Activated CD4-positive, alpha-beta memory T cell treated with anti-CD3 and anti-CD28 coated beads for 36 hours (primary cell): ENCODE measurements around the gene ENAH. TPM values are rescaled to one million over a fixed set of nuclear protein-coding genes. Genes with fewer than 3 reads are reported as not detected.
"Not testable (repeated sequence)": the region's sequence is repeated elsewhere in the genome, so short reads cannot be mapped to it uniquely, and the experiment has no call there.

ENCODE experiments used
- CTCF ChIA-PET: fragments of 350-600 bp; sonication (Branson Sonifier 250); formaldehyde crosslinking; loops from one replicate; lab custom pipeline; 2021; ENCODE audit warnings: antibody characterized with exemption, inconsistent platforms; lab: Charles Lee
- POLR2A ChIA-PET: fragments of 350-600 bp; sonication (Branson Sonifier 250); formaldehyde crosslinking; loops from one replicate; lab custom pipeline; 2021; ENCODE audit warnings: antibody characterized with exemption; lab: Charles Lee
- DNase-seq: peaks from one replicate; pipeline ENCODE4 v3.0.0-alpha.2; 2020
- H3K27ac Mint-ChIP-seq: one replicate; pipeline ENCODE4 v1.8.0; 2021; ENCODE audit warnings: mixed read lengths
- H3K27me3 Mint-ChIP-seq: one replicate; pipeline ENCODE4 v1.8.0; 2021; ENCODE audit warnings: mixed read lengths
- H3K36me3 Mint-ChIP-seq: one replicate; pipeline ENCODE4 v1.8.0; 2021; ENCODE audit warnings: mixed read lengths
- H3K4me1 Mint-ChIP-seq: one replicate; pipeline ENCODE4 v1.8.0; 2021; ENCODE audit warnings: low read depth, mixed read lengths
- H3K4me3 Mint-ChIP-seq: one replicate; pipeline ENCODE4 v1.8.0; 2021; ENCODE audit warnings: mild to moderate bottlenecking, mixed read lengths
- H3K9me3 Mint-ChIP-seq: one replicate; pipeline ENCODE4 v1.8.0; 2021; ENCODE audit warnings: mixed read lengths
- intact Hi-C: fragments of 100-400 bp; cut with micrococcal nuclease; formaldehyde crosslinking; loops from one replicate; pipeline ENCODE4 v1.15.1; 2023
- total RNA-seq, 2 experiments: library from RNA; stranded (reverse); gene quantifications; one replicate each; pipeline ENCODE4 v1.2.3, GENCODE V29; 2021

Gene ENAH
- total RNA-seq, 2 experiments from 2014 or later, result 0.80 to 0.95 TPM

- H3K4me3 Mint-ChIP-seq, result no peak overlapping the region
- H3K4me1 Mint-ChIP-seq, result no peaks in the 10 kb centered on the region
- no peak overlapping the region for H3K27ac Mint-ChIP-seq
- peaks cover 2% of the 10 kb centered on the region for H3K9me3 Mint-ChIP-seq
- ChIA-PET POLR2A (no interaction called here), CTCF (no interaction called here)
- peaks cover 7% of the 10 kb centered on the region for H3K27me3 Mint-ChIP-seq
- intact Hi-C loops, result no loop called here
- no peak for DNase-seq
- H3K36me3 Mint-ChIP-seq, result peaks cover 4% of the 10 kb centered on the region
These were observed 17.3 kb downstream of the ENAH start for GRCh38 chr1:225635649-225636048.

- H3K4me1 Mint-ChIP-seq, CTCF ChIA-PET, H3K4me3 Mint-ChIP-seq, DNase-seq, POLR2A ChIA-PET, H3K36me3 Mint-ChIP-seq, H3K27me3 Mint-ChIP-seq, H3K9me3 Mint-ChIP-seq, intact Hi-C loops, H3K27ac Mint-ChIP-seq: not testable (repeated sequence)
These were observed 20.1 kb downstream of the ENAH start for GRCh38 chr1:225632836-225633235.

- POLR2A ChIA-PET, result no interaction called here
- no peak overlapping the region for H3K27ac Mint-ChIP-seq
- peaks cover 3% of the 10 kb centered on the region for H3K27me3 Mint-ChIP-seq
These were observed 21.8 kb downstream of the ENAH start for GRCh38 chr1:225631021-225631663.

GRCh38 chr1:225629483-225629882, 23.4 kb downstream of the ENAH start:
- Mint-ChIP-seq H3K36me3 (no peaks in the 10 kb centered on the region), H3K27me3 (peaks cover 6% of the 10 kb centered on the region), H3K27ac (no peak overlapping the region), H3K4me1 (no peaks in the 10 kb centered on the region), H3K9me3 (no peaks in the 10 kb centered on the region), H3K4me3 (no peak overlapping the region)
- ChIA-PET POLR2A (no interaction called here), CTCF (no interaction called here)
- DNase-seq, result no peak
- intact Hi-C loops, result no loop called here

More at GRCh38 chr1:225631021-225631663, 21.8 kb downstream of the ENAH start:
- no peaks in the 10 kb centered on the region for H3K9me3 Mint-ChIP-seq
- DNase-seq, result no peak
- CTCF ChIA-PET, result no interaction called here
- H3K36me3 Mint-ChIP-seq, result no peaks in the 10 kb centered on the region
- intact Hi-C loops, result no loop called here
- H3K4me3 Mint-ChIP-seq, result no peak overlapping the region
- no peaks in the 10 kb centered on the region for H3K4me1 Mint-ChIP-seq

- H3K27ac Mint-ChIP-seq, H3K9me3 Mint-ChIP-seq, POLR2A ChIA-PET, CTCF ChIA-PET, DNase-seq, H3K36me3 Mint-ChIP-seq, intact Hi-C loops, H3K4me1 Mint-ChIP-seq, H3K27me3 Mint-ChIP-seq, H3K4me3 Mint-ChIP-seq: not testable (repeated sequence)
These were observed 24.1 kb downstream of the ENAH start for GRCh38 chr1:225628794-225629193.

- Mint-ChIP-seq H3K4me1 (no peaks in the 10 kb centered on the region), H3K4me3 (no peak overlapping the region), H3K9me3 (no peaks in the 10 kb centered on the region), H3K27ac (no peak overlapping the region), H3K36me3 (no peaks in the 10 kb centered on the region), H3K27me3 (peaks cover 4% of the 10 kb centered on the region)
- CTCF ChIA-PET, result interaction anchor here (0.6 kb wide), 1 partner anchor 284 kb away, joined by 4 read pairs; no protein-coding TSS in a partner anchor
- intact Hi-C loops, result no loop called here
- POLR2A ChIA-PET, result no interaction called here
- DNase-seq, result no peak
These were observed 25.5 kb downstream of the ENAH start for GRCh38 chr1:225627304-225627947.

- Mint-ChIP-seq H3K4me1 (no peaks in the 10 kb centered on the region), H3K4me3 (no peak overlapping the region), H3K9me3 (no peaks in the 10 kb centered on the region), H3K27ac (no peak overlapping the region), H3K27me3 (peaks cover 4% of the 10 kb centered on the region), H3K36me3 (no peaks in the 10 kb centered on the region)
- ChIA-PET POLR2A (no interaction called here), CTCF (interaction anchor here (0.6 kb wide), 1 partner anchor 285 kb away, joined by 4 read pairs; no protein-coding TSS in a partner anchor)
- no peak for DNase-seq
- intact Hi-C loops, result no loop called here
These were observed 26.2 kb downstream of the ENAH start for GRCh38 chr1:225626698-225627097.

- ChIA-PET POLR2A (no interaction called here), CTCF (no interaction called here)
- Mint-ChIP-seq H3K9me3 (no peaks in the 10 kb centered on the region), H3K36me3 (no peaks in the 10 kb centered on the region), H3K4me1 (no peaks in the 10 kb centered on the region), H3K27me3 (no peaks in the 10 kb centered on the region), H3K4me3 (no peak overlapping the region), H3K27ac (no peak overlapping the region)
- DNase-seq, result no peak
- intact Hi-C loops, result no loop called here
These were observed 35.0 kb downstream of the ENAH start for GRCh38 chr1:225617956-225618355.

GRCh38 chr1:225617479-225617878, 35.4 kb downstream of the ENAH start:
- no peaks in the 10 kb centered on the region for H3K4me1 Mint-ChIP-seq
- H3K27ac Mint-ChIP-seq, result no peak overlapping the region
- POLR2A ChIA-PET, result no interaction called here
- DNase-seq, result no peak
- intact Hi-C loops, result no loop called here
- no peaks in the 10 kb centered on the region for H3K27me3 Mint-ChIP-seq
- no peaks in the 10 kb centered on the region for H3K36me3 Mint-ChIP-seq
- no peaks in the 10 kb centered on the region for H3K9me3 Mint-ChIP-seq
- CTCF ChIA-PET, result no interaction called here
- H3K4me3 Mint-ChIP-seq, result no peak overlapping the region

GRCh38 chr1:225615403-225615790, 37.5 kb downstream of the ENAH start:
- intact Hi-C loops, H3K4me1 Mint-ChIP-seq, DNase-seq, H3K9me3 Mint-ChIP-seq, CTCF ChIA-PET, H3K27me3 Mint-ChIP-seq, H3K4me3 Mint-ChIP-seq, H3K36me3 Mint-ChIP-seq, H3K27ac Mint-ChIP-seq, POLR2A ChIA-PET: not testable (repeated sequence)

GRCh38 chr1:225613006-225613405, 39.9 kb downstream of the ENAH start:
- no peak overlapping the region for H3K27ac Mint-ChIP-seq
- POLR2A ChIA-PET, result no interaction called here
- H3K4me1 Mint-ChIP-seq, result no peaks in the 10 kb centered on the region
- DNase-seq, result no peak
- H3K4me3 Mint-ChIP-seq, result no peak overlapping the region
- CTCF ChIA-PET, result no interaction called here
- H3K36me3 Mint-ChIP-seq, result no peaks in the 10 kb centered on the region
- H3K9me3 Mint-ChIP-seq, result no peaks in the 10 kb centered on the region
- intact Hi-C loops, result no loop called here
- no peaks in the 10 kb centered on the region for H3K27me3 Mint-ChIP-seq

GRCh38 chr1:225612287-225612686, 40.6 kb downstream of the ENAH start:
- Mint-ChIP-seq H3K9me3 (no peaks in the 10 kb centered on the region), H3K27me3 (no peaks in the 10 kb centered on the region), H3K27ac (no peak overlapping the region), H3K4me1 (no peaks in the 10 kb centered on the region), H3K4me3 (no peak overlapping the region), H3K36me3 (no peaks in the 10 kb centered on the region)
- DNase-seq, result no peak
- ChIA-PET POLR2A (no interaction called here), CTCF (no interaction called here)
- intact Hi-C loops, result no loop called here
